HG02973 (cell line): ENCODE results near the gene DIPK2B.
A peak's percentile ranks its signal among the peaks of the same experiment; 100 is the strongest.

ENCODE experiments used
- ATAC-seq: cut with Tn5 transposase; IDR thresholded peaks from one replicate; pipeline ENCODE4 v1.9.1; 2021; ENCODE audit warnings: moderate library complexity; ENCODE audit not compliant: unreplicated experiment

DIPK2B gene, protein sequence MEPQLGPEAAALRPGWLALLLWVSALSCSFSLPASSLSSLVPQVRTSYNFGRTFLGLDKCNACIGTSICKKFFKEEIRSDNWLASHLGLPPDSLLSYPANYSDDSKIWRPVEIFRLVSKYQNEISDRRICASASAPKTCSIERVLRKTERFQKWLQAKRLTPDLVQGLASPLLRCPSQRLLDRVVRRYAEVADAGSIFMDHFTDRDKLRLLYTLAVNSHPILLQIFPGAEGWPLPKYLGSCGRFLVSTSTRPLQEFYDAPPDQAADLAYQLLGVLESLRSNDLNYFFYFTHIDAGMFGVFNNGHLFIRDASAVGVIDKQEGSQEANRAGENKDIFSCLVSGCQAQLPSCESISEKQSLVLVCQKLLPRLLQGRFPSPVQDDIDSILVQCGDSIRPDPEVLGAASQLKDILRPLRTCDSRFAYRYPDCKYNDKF

DNA sequence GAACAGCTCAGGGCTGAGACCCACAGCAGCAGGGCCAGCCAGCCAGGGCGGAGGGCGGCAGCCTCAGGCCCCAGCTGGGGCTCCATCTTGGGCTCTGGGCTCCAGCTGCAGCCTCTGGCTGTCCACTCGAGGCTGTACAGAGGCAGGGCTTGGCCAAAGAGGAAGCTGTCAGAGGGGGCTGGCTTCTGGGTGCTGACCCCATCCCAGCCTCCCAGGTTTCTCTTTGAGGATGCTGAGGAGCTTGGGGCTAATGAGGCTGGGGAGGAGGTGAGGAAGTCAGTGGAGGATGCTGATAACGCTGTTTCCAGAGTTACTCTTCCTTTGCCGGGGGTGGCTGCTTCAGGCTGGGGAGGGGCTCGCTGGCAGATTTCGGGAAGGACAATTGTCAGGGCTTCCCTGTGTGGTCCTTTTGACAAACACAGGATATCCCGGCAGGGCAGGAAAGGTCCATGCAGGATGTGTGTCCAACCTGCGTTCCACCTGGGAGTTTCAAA lies at the start of gene DIPK2B:
DIPK2B (minus strand) TSS at position 136 of the 494 bp plus-strand sequence; CDS start at position 86, 50 bp downstream.
- no peak for ATAC-seq

GRCh38 chrX:45240301-45240700 lies 39.6 kb upstream of the DIPK2B start:
- no peak for ATAC-seq

DNA sequence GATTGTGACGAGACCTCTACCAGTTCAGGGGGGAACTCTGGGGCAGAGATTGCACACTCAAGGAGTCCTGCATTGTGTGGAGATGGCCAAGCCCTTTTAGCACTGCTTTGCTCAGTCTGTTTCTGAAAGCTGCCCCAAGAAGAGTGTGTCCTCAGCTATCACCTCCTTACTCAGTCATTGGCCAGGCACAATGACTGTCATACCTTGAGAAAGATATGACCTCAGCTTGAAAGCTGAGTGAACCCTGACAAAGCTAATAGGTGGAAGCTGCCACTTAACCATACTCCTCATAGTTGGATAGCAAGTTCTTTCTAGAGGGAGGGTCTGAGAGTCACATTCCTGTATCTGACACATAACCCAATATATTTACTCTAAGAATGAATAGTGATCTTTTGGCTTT lies 37.8 kb upstream of the DIPK2B start:
- no peak for ATAC-seq

DNA sequence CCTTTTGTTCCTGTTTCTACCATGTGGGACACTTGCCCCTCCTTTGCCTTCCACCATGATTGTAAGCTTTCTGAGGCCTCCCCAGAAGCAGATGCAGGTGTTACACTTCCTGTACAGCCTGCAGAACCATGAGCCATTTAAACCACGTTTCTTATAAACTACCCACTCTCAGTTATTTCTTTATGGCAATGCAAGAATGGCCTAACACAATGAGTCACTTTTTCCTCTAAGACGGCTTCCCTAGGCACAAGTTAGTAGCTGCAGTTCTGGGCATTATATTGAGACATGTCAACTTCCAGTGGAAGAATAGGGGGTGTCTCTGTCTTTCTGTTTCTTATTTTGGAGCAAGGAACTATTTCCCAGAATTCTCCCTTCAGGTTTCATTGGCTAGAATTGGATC lies 32.9 kb upstream of the DIPK2B start:
- ATAC-seq, result no peak

- ATAC-seq, result no peak
These were observed 31.5 kb upstream of the DIPK2B start for GRCh38 chrX:45232139-45232538.

DNA sequence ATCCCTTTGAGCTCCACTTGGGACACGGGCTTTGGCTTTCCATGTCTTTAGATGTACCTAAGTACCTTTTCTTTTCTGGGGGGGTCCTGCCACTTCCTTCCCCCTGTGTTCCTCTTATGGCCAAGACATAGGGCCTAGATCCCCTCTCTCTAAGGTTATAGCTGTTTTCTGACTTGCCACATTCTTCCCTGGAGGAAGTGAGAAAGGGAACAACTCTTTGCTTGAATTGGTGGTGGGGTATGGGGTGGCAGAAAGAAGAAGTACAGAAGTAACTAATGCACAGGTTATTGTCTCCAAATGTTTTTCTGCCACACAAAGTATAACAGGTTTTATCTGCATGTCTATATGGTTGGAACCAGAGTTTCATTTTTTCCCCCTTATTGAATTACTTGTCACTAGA lies 29.7 kb upstream of the DIPK2B start:
- no peak for ATAC-seq

DNA sequence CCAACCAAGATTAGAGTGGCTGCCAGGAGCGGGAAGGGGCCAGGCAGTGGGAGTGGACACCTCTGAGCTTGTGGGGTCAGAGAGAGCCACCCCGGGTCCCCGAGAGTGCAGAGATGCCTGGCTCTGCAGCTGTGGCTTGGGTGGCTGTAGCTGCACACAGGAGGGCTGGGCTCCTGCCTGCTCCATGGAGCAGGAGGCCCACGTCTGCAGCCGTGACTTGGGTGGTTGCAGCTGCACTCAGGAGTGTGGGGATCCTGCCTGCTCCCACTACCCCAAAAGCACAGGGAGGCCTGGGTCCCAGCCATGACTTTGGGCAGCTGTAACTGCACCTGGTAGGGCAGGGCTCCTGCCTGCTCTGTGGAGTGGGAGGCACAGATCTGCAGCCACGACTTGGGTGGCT lies 28.7 kb upstream of the DIPK2B start:
- ATAC-seq, result no peak

- no peak for ATAC-seq
These were observed 27.4 kb upstream of the DIPK2B start for GRCh38 chrX:45228126-45228525.

DNA sequence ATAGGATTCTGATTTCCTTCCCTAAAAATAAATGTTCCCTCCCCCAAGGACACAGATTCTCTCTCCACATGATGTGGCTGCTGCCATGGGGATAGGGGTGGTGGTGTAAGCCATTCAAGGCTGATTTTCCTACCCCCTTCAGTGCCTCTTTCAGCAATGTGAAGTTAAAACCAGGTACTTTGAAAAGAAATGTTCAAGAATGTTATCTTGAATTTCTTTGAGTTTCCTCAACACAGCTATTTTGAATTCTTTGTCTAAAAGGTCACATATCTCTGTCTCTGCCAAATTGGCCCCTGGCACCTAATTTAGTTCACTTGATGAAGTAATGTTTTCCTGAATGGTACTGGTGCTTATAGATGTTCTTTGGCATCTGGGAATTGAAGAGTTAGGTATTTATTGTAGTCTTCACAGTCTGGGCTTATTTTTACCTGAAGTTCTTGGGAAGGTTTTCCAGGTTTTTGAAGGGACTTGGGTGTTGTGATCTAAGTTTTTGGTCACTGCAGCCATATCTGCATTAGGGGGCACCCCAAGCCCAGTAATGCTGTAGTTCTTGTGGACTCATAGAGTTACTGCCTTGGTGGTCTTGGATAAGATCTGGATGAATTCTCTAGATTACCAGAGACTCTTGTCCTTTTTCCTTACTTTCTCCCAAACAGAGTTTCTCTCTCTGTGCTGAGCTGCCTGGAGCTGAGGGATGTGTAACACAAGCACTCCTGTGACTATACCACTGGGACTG lies 7.6 kb upstream of the DIPK2B start:
- no peak for ATAC-seq

GRCh38 chrX:45202171-45202570 lies 1.5 kb upstream of the DIPK2B start:
- no peak for ATAC-seq

- no peak for ATAC-seq
These were observed 2.0 kb downstream of the DIPK2B start for GRCh38 chrX:45198706-45199105.

DNA sequence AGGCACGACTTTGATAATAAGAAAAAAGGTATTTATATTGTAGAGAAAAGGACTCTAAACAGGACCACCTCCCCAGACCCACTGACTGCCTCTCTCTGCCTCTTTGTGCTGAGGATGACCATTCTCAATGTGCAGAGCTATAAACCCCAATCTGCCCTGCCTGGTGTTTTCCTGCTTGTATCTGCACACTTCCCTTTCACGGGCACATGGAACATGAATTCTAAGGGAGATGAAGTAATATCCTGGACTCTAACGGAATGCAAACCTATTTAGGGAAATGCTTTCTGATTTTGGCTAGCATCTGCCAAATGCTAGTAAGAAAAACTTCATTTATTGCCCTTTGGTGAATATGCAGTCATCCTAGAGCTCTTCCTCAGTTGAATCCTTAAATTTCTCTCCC lies 2.4 kb downstream of the DIPK2B start:
- ATAC-seq, result no peak

DNA sequence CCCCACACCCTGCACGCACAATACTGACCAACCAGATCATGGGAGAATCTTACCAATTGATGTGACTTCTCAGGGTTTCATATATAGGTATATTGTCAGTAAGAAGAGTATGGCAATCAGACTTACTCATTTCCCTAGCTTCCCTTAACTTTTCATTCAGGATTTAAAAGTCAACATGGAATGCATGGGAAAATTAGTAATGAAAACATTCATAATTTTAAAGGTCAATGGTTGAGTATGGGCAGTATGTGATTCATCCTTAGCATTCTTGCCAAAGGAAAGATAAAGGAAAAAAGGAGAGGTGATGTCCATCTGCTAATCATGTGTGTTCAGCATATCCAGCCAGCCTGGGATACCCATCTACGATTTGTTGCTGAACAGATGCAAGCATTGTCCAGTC lies 4.0 kb downstream of the DIPK2B start:
- no peak for ATAC-seq

DNA sequence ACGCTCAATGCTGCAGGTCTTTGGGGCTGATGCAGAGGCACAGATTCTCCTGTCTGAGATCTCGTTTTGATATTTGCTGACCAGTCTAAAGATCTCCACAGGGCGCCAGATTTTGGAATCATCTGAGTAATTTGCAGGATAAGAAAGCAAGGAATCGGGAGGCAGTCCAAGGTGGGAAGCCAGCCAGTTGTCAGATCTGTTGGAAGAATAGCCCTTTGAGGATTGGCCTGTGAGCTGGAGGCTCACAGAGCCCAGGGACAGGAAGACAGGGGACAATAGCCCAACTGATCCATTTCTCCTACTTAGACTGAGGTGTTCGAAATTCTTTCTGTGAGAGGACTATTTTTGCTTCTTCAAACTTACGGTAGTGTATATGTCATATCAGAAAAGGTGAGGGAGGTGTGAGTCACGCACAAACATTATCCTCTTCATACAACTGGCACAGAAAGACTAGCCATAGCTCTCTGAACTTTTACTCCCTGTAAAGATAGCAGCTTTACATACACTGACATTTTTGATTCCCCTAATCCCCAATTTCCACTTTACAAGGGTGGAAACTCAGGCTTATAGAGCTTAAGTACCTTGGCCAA lies 8.8 kb downstream of the DIPK2B start:
- no peak for ATAC-seq

- ATAC-seq, result no peak
These were observed 9.3 kb downstream of the DIPK2B start for GRCh38 chrX:45191383-45191782.

- ATAC-seq, result no peak
These were observed 12.9 kb downstream of the DIPK2B start for GRCh38 chrX:45187731-45188130.

- ATAC-seq, result peak; percentile 16
These were observed 14.0 kb downstream of the DIPK2B start for GRCh38 chrX:45186643-45187026.

- no peak for ATAC-seq
These were observed 16.5 kb downstream of the DIPK2B start for GRCh38 chrX:45184211-45184610.

GRCh38 chrX:45172890-45173289 lies 27.8 kb downstream of the DIPK2B start:
- ATAC-seq, result no peak

DNA sequence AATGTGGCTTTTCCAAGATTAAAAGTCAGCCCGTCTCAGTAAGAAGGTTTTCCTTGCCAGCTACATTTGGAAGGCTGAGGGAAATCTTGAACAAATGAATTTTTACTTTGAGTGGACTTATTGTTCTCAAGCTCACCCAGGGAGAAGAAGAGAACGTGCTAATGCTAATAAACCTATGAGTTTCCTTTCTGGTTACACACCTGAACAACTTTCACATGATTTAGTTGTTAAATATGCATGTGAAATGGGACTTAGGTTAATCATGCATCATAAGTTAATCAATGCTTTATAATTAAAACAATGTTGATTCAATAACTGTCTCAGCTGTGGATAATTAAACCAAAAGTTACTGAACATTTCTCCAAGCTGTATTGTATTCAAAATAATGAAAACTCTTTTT lies 33.9 kb downstream of the DIPK2B start:
- no peak for ATAC-seq

- ATAC-seq, result no peak
These were observed 35.0 kb downstream of the DIPK2B start for GRCh38 chrX:45165726-45166125.

DNA sequence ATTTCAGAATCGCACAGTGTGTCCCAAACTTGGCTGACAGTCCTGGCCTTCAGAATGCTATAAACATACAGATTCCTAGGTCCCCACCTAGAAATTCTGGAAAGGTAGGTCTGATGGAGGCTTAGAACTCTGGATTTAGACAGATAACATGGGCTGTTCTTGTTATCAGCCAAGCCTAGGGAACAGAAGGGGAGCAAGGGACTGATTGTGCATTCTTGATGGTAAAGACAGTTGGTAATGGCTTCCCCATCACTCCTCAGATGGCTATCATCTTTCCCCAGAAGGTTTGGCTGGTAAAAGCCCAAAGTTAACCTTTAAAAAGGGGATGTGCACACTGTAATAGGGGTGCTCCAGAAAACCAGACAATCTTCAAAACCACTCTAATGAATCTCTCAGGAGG lies 35.7 kb downstream of the DIPK2B start:
- no peak for ATAC-seq
